AG09319 (cell line): ENCODE data around the gene IL1RAPL2.
"Not testable (repeated sequence)": the region's sequence is repeated elsewhere in the genome, so short reads cannot be mapped to it uniquely, and the experiment has no call there.

Source experiments
- DNase-seq: peaks from one replicate; pipeline ENCODE4 v3.0.0-alpha.2; 2010; ENCODE audit warnings: low read depth; ENCODE audit errors: extremely low read depth
- TF ChIP-seq, protein P1 (sequence below): IDR thresholded peaks from 2 replicates; pipeline ENCODE4 v1.5.1; 2011; ENCODE audit warnings: low read depth, mild to moderate bottlenecking, inconsistent platforms, low read length, moderate library complexity

IL1RAPL2 gene

DNA sequence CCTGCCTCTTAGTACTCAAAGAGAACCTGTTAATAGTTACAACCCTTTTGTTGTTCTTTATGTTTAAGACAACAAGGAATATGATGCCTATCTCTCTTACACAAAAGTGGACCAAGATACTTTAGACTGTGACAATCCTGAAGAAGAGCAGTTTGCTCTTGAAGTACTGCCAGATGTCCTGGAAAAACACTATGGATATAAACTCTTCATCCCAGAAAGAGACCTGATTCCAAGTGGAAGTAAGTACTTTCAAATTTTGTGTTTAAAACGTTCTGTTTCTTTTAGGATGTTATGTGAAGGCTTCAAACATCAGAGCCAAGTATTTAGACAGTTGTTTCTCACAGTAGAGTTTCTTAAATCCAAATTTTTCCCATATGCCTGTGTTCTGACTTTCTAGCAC lies 1189.1 kb downstream of the IL1RAPL2 start:
- TF ChIP-seq, protein P1, sequence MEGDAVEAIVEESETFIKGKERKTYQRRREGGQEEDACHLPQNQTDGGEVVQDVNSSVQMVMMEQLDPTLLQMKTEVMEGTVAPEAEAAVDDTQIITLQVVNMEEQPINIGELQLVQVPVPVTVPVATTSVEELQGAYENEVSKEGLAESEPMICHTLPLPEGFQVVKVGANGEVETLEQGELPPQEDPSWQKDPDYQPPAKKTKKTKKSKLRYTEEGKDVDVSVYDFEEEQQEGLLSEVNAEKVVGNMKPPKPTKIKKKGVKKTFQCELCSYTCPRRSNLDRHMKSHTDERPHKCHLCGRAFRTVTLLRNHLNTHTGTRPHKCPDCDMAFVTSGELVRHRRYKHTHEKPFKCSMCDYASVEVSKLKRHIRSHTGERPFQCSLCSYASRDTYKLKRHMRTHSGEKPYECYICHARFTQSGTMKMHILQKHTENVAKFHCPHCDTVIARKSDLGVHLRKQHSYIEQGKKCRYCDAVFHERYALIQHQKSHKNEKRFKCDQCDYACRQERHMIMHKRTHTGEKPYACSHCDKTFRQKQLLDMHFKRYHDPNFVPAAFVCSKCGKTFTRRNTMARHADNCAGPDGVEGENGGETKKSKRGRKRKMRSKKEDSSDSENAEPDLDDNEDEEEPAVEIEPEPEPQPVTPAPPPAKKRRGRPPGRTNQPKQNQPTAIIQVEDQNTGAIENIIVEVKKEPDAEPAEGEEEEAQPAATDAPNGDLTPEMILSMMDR, result no peak

DNA sequence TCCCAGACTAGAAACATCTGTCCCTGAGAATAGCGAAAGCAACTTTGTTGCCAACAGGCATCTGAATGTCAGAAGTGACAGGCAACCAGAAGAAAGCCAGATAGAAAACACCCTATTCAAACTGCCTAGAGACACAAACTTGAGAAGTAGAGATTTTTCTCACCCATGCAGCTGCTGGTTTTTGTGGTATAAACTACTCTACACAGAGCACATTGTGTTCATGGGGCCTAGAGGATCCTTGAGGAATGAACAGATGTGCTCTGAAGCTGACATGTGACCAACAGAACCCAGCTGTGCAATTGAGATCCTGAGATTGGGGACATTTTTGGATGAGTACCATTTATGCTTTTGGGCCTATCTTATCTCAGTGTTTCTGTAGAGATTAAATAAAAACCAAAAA lies 1192.8 kb downstream of the IL1RAPL2 start:
- DNase-seq, result no peak

More for the DNA sequence above, 1189.1 kb downstream of the IL1RAPL2 start:
- DNase-seq, result no peak

GRCh38 chrX:105759598-105759997 lies 1193.6 kb downstream of the IL1RAPL2 start:
- TF ChIP-seq, protein P1, result no peak
- DNase-seq, result no peak

More for the DNA sequence above, 1192.8 kb downstream of the IL1RAPL2 start:
- TF ChIP-seq, protein P1, result no peak

DNA sequence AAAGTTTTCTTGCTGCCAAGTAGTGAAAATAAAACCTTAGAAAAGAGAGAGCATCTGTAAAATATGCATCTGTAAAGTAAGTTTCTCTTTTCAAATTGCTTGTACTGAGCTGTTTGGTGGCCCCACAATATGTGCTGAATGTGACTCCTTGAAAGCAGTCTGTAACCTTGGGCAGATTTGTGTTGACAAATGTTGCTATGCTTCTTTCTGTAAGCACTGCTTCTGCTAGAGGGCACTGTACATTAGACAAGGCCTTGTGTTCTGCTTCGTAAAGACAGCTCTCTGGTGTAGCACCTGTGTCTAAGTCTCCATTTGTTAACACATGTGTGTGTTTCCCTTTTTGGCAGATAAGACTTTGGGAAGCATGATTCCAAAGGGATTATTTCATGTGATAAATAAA lies 1199.7 kb downstream of the IL1RAPL2 start:
- TF ChIP-seq, protein P1, result no peak
- no peak for DNase-seq

DNA sequence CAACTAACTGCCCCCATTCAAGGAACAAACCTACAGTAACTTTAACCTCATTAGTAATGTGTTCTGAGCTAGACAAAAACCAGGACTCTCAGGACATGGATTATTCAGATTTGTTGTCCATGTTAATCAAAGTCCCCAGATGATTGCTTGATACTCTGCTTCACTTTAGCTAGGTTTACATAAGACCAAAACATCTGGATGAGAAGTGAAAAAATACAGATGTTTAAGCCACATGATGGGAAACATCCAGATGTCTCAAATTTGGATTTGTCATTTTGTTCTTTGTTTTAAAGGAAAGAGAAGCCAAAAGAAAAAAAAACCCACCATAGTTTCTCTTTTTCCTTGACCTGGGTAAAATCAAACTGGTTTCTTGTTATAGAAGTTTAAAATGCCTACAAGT lies 1207.8 kb downstream of the IL1RAPL2 start:
- TF ChIP-seq, protein P1, result no peak
- no peak for DNase-seq

GRCh38 chrX:105775679-105776078 lies 1209.7 kb downstream of the IL1RAPL2 start:
- TF ChIP-seq, protein P1, result no peak
- DNase-seq, result no peak

DNA sequence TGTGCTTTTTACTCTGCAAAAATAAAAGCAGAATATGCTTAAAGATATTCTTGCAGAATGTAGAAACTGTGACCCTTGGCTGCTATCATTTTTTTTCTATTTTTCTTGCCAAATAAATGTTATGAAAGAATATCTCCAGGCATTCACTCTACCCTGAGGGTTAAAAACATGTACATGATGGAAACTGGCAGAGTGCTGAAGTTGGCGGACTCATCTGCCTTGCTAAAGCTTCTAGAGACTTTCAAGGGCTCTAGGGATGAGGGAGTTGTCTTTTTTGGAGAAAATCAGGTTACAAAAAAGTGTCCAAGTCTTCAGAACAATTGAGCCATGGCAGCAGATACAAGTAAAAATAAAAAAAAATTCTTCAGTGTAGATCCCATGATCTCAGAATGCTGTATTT lies 1215.8 kb downstream of the IL1RAPL2 start:
- TF ChIP-seq, protein P1, result no peak
- DNase-seq, result no peak

GRCh38 chrX:105796877-105797276 lies 1230.9 kb downstream of the IL1RAPL2 start:
- DNase-seq, result not testable (repeated sequence)
